ENCODE measurements around the gene CHAF1B.

The CHAF1B gene

GRCh38 chr21:36412916-36413315 is 27.7 kb downstream of the CHAF1B start:
- no peaks in the 10 kb centered on the region for H3K27me3 ChIP-seq (ENCODE audit: control insufficient read depth, insufficient read depth, low read length)
- no peak overlapping the region for H3K4me2 ChIP-seq (ENCODE audit: low read length)
- no peak for TF ChIP-seq CTCF (IDR thresholded peaks at IDR 0.05)
- H3K9ac ChIP-seq, result no peak overlapping the region
- no peaks in the 10 kb centered on the region for H3K79me2 ChIP-seq
- H3K4me1 ChIP-seq, result no peaks in the 10 kb centered on the region
- H3K9me3 ChIP-seq (ENCODE audit: control insufficient read depth, low read length), result no peaks in the 10 kb centered on the region
- H2AFZ ChIP-seq, result no peak overlapping the region
- no peaks in the 10 kb centered on the region for H3K36me3 ChIP-seq (ENCODE audit: control insufficient read depth, insufficient read depth, low read length)
- no peak overlapping the region for H3K4me3 ChIP-seq (ENCODE audit: low read depth, low read length)
- no peak overlapping the region for H3K27ac ChIP-seq

GRCh38 chr21:36415375-36415774 is 30.2 kb downstream of the CHAF1B start:
- Histone ChIP-seq H3K4me1 (no peaks in the 10 kb centered on the region), H3K27me3 (ENCODE audit: control insufficient read depth, insufficient read depth, low read length) (no peaks in the 10 kb centered on the region), H3K9me3 (ENCODE audit: control insufficient read depth, low read length) (no peaks in the 10 kb centered on the region), H3K4me3 (ENCODE audit: low read depth, low read length) (no peak overlapping the region), H3K36me3 (ENCODE audit: control insufficient read depth, insufficient read depth, low read length) (no peaks in the 10 kb centered on the region), H3K4me2 (ENCODE audit: low read length) (no peak overlapping the region), H3K79me2 (no peaks in the 10 kb centered on the region), H2AFZ (no peak overlapping the region), H3K9ac (no peak overlapping the region), H3K27ac (no peak overlapping the region)
- no peak for TF ChIP-seq CTCF (IDR thresholded peaks at IDR 0.05)

- Histone ChIP-seq H3K4me3 (ENCODE audit: low read depth, low read length) (no peak overlapping the region), H3K27me3 (ENCODE audit: control insufficient read depth, insufficient read depth, low read length) (no peaks in the 10 kb centered on the region), H3K27ac (no peak overlapping the region), H3K9me3 (ENCODE audit: control insufficient read depth, low read length) (no peaks in the 10 kb centered on the region), H3K4me2 (ENCODE audit: low read length) (no peak overlapping the region), H3K9ac (no peak overlapping the region), H3K79me2 (no peaks in the 10 kb centered on the region), H3K4me1 (no peaks in the 10 kb centered on the region), H2AFZ (no peak overlapping the region), H3K36me3 (ENCODE audit: control insufficient read depth, insufficient read depth, low read length) (no peaks in the 10 kb centered on the region)
- no peak for TF ChIP-seq CTCF (IDR thresholded peaks at IDR 0.05)
Measured at GRCh38 chr21:36419241-36419640, 34.0 kb downstream of the CHAF1B start.

- peak; percentile 50 for TF ChIP-seq CTCF (IDR thresholded peaks at IDR 0.05)
- no peaks in the 10 kb centered on the region for H3K4me1 ChIP-seq
Measured at GRCh38 chr21:36419996-36420395, 34.8 kb downstream of the CHAF1B start.

GRCh38 chr21:36420571-36421339 is 35.6 kb downstream of the CHAF1B start:
- Histone ChIP-seq H3K36me3 (ENCODE audit: control insufficient read depth, insufficient read depth, low read length) (no peaks in the 10 kb centered on the region), H3K9me3 (ENCODE audit: control insufficient read depth, low read length) (no peaks in the 10 kb centered on the region), H3K4me3 (ENCODE audit: low read depth, low read length) (no peak overlapping the region), H3K27ac (no peak overlapping the region), H3K79me2 (no peaks in the 10 kb centered on the region), H3K4me1 (no peaks in the 10 kb centered on the region), H3K4me2 (ENCODE audit: low read length) (no peak overlapping the region), H2AFZ (no peak overlapping the region), H3K27me3 (ENCODE audit: control insufficient read depth, insufficient read depth, low read length) (no peaks in the 10 kb centered on the region), H3K9ac (no peak overlapping the region)
- no peak for TF ChIP-seq CTCF (IDR thresholded peaks at IDR 0.05)

More at GRCh38 chr21:36419996-36420395, 34.8 kb downstream of the CHAF1B start:
- Histone ChIP-seq H3K9ac (no peak overlapping the region), H3K4me2 (ENCODE audit: low read length) (no peak overlapping the region), H3K9me3 (ENCODE audit: control insufficient read depth, low read length) (no peaks in the 10 kb centered on the region), H3K27ac (no peak overlapping the region), H3K27me3 (ENCODE audit: control insufficient read depth, insufficient read depth, low read length) (no peaks in the 10 kb centered on the region), H3K36me3 (ENCODE audit: control insufficient read depth, insufficient read depth, low read length) (no peaks in the 10 kb centered on the region), H3K4me3 (ENCODE audit: low read depth, low read length) (no peak overlapping the region), H2AFZ (no peak overlapping the region), H3K79me2 (no peaks in the 10 kb centered on the region)
